K562 (cell line): Measurements from ENCODE around the gene NT5DC4. TPM values are rescaled to one million over a fixed set of nuclear protein-coding genes. Genes with fewer than 3 reads are reported as not detected.
A peak's percentile ranks its signal among the peaks of the same experiment; 100 is the strongest.

Experiments used
- ATAC-seq: fragments of 200-7000 bp; cut with Tn5 transposase; 3 replicates; pipeline ENCODE4 v1.9.1; 2020; ENCODE audit warnings: moderate library complexity
- BruUV-seq: library from RNA; stranded (reverse); fragments of 400-500 nt; replicated peaks from 2 replicates; lab custom pipeline; 2021; lab: Mats Ljungman, UMichigan
- CTCF ChIA-PET: fragments of 300-600 bp; formaldehyde crosslinking; extraction: SDS; loops from one replicate; lab custom pipeline; 2021; ENCODE audit warnings: low intra/inter-chr PET ratio; lab: Yijun Ruan, JAX
- POLR2A ChIA-PET: fragments of 300-600, 350-650 bp; sonication (Branson Sonifier 250); formaldehyde crosslinking; extraction: SDS; loops from one replicate; lab custom pipeline; 2021; ENCODE audit warnings: antibody characterized with exemption, inconsistent platforms; lab: Yijun Ruan, JAX
- DNase-seq, 4 experiments: peaks; one replicate each; pipeline versions ENCODE4 v3.0.0 to v3.0.0-alpha.2; 2011 to 2018; ENCODE audit warnings: low spot score in 3 of 4, mixed read lengths in 3 of 4; ENCODE audit errors: extremely low read depth in 1 of 4
- FAIRE-seq: peaks from 2 replicates; lab custom pipeline; 2011; peaks lifted over from hg19 to GRCh38; lab: Jason Lieb, UNC
- H2AFZ ChIP-seq: 2 replicates; pipeline ENCODE4 v1.6.0; 2011; ENCODE audit warnings: low read depth, low read length, control low read depth, inconsistent platforms
- H3K27ac ChIP-seq: fragments of 200-600 bp; 3 replicates; pipeline ENCODE4 v1.8.0; 2011; ENCODE audit warnings: low read depth, mild to moderate bottlenecking, control low read depth, inconsistent platforms, low read length, moderate library complexity, mixed read lengths; ENCODE audit errors: extremely low read depth
- H3K27me3 ChIP-seq, 2 experiments: fragments of 300-600 bp in 1 of 2; 2 replicates in 1 of 2; 3 replicates in 1 of 2; pipeline versions ENCODE4 v1.6.0 to v1.8.0; 2011; ENCODE audit warnings: inconsistent platforms in 2 of 2, low read length in 2 of 2, mild to moderate bottlenecking in 1 of 2, mixed read lengths in 1 of 2, moderate library complexity in 1 of 2; ENCODE audit not compliant: control insufficient read depth in 2 of 2, insufficient read depth in 2 of 2
- H3K36me3 ChIP-seq: fragments of 300-600 bp; 3 replicates; pipeline ENCODE4 v1.8.0; 2011; ENCODE audit warnings: mild to moderate bottlenecking, low read length, inconsistent platforms; ENCODE audit not compliant: control insufficient read depth, insufficient read depth
- H3K4me1 ChIP-seq, 2 experiments: fragments of 200-600 bp in 1 of 2; replicated peaks in 1 of 2; 2 replicates in 1 of 2; 3 replicates in 1 of 2; pipeline versions ENCODE4 v1.5.1 to v1.8.0; 2011; ENCODE audit warnings: inconsistent platforms in 2 of 2, low read length in 2 of 2, mild to moderate bottlenecking in 1 of 2, mixed read lengths in 1 of 2, moderate library complexity in 1 of 2; ENCODE audit not compliant: control insufficient read depth in 2 of 2, insufficient read depth in 2 of 2
- H3K4me2 ChIP-seq: 2 replicates; pipeline ENCODE4 v1.6.1; 2011; ENCODE audit warnings: low read length, control low read depth, inconsistent platforms, mixed read lengths; ENCODE audit not compliant: insufficient read depth
- H3K4me3 ChIP-seq: fragments of 200-600 bp; sonication (generic), shearing (Covaris generic); 2 replicates; pipeline ENCODE4 v1.5.1; 2016; ENCODE audit warnings: control low read depth, inconsistent platforms
- H3K79me2 ChIP-seq: fragments of 200-600 bp; 3 replicates; pipeline ENCODE4 v1.8.0; 2011; ENCODE audit warnings: low read length, inconsistent platforms; ENCODE audit not compliant: control insufficient read depth, insufficient read depth
- H3K9ac ChIP-seq, 2 experiments: 2 replicates each; pipeline versions ENCODE4 v1.6.0 to v1.6.1; 2011; ENCODE audit warnings: low read depth in 2 of 2, low read length in 2 of 2, control low read depth in 1 of 2, inconsistent platforms in 1 of 2, mild to moderate bottlenecking in 1 of 2, mixed read lengths in 1 of 2; ENCODE audit not compliant: insufficient read depth in 1 of 2
- H3K9me1 ChIP-seq: one replicate; pipeline ENCODE4 v1.6.0; 2011; ENCODE audit warnings: inconsistent platforms, mild to moderate bottlenecking, low read length, moderate library complexity; ENCODE audit not compliant: control insufficient read depth, insufficient read depth
- H3K9me3 ChIP-seq: replicated peaks from 2 replicates; pipeline ENCODE4 v1.5.1; 2011; ENCODE audit warnings: low read depth, low read length, inconsistent platforms; ENCODE audit not compliant: control insufficient read depth, insufficient read depth
- H4K20me1 ChIP-seq: replicated peaks from 2 replicates; pipeline ENCODE4 v1.6.1; 2011; ENCODE audit warnings: low read length, inconsistent platforms, mixed read lengths; ENCODE audit not compliant: control insufficient read depth, insufficient read depth
- ARID1B ChIP-seq: fragments of 450-650 bp; IDR thresholded peaks from 2 replicates; pipeline ENCODE4 v1.6.1; 2016; ENCODE audit warnings: antibody characterized with exemption, mild to moderate bottlenecking, inconsistent platforms
- ATF7 ChIP-seq: fragments of 450-650 bp; IDR thresholded peaks from 2 replicates; pipeline ENCODE4 v1.7.1; 2014; ENCODE audit warnings: mild to moderate bottlenecking, moderate library complexity
- CLOCK ChIP-seq: fragments of 250-450 bp; sonication (Bioruptor Pico); IDR thresholded peaks from 2 replicates; pipeline ENCODE4 v1.4.0; 2020; ENCODE audit warnings: mild to moderate bottlenecking, moderate library complexity, borderline replicate concordance
- ZBTB1 ChIP-seq: sonication (generic); formaldehyde crosslinking; IDR thresholded peaks from 2 replicates; pipeline ENCODE4 v1.8.1; 2023; ENCODE audit warnings: missing genetic modification reagents, low read depth, mild to moderate bottlenecking, borderline replicate concordance
- WGBS: fragments of 100-300 bp; shearing (Covaris generic); methylation state at CpG from one replicate; pipeline ENCODE4 v1.1.6; 2016; ENCODE audit warnings: low coverage, mixed read lengths; ENCODE audit not compliant: insufficient coverage; ENCODE audit errors: missing lambda C conversion rate; 5-methylcytosine and 5-hydroxymethylcytosine counted together
- in situ Hi-C: fragments of 300-500 bp; cut with MboI; formaldehyde crosslinking; loops from 4 replicates; pipeline ENCODE4 v1.15.0; 2018; ENCODE audit warnings: inconsistent platforms, mixed read lengths
- intact Hi-C: fragments of 100-400 bp; cut with micrococcal nuclease; formaldehyde crosslinking; loops from 2 replicates; pipeline ENCODE4 v1.14.2; 2022
- polyA plus RNA-seq, 8 experiments: library from polyadenylated mRNA; depleted of rRNA in 4 of 8; stranded (reverse) in 5 of 8; unstranded in 3 of 8; fragments of >200 nt; fragmentation: Nextera tagmentation in 2 of 8; fragmentation: Illumina TruSeq in 1 of 8; extraction: Ambion mirVana in 2 of 8; extraction: Trizol in 1 of 8; gene quantifications; 2 replicates each; pipeline versions ENCODE4 v1.2.1 to v1.2.3, GENCODE V29; 2011 to 2014; ENCODE audit warnings: inconsistent platforms in 1 of 8, missing spikeins in 1 of 8
- total RNA-seq, 7 experiments: library from RNA; depleted of rRNA in 6 of 7; stranded (reverse); fragments of >200 nt in 6 of 7; fragmentation: Illumina TruSeq in 2 of 7; extraction: Trizol in 2 of 7; gene quantifications; 2 replicates each; pipeline versions ENCODE4 v1.2.1 to v1.2.3, GENCODE V29; 2011 to 2021; ENCODE audit warnings: low replicate concordance in 1 of 7
- TF ChIP-seq, protein P1 (sequence below): fragments of 450-650 bp; IDR thresholded peaks from 2 replicates; pipeline ENCODE4 v1.6.1; 2018; ENCODE audit not compliant: partially characterized antibody

Gene NT5DC4
- total and polyA plus RNA-seq, 9 of the 15 experiments (the other 6 are each of a cell fraction or from before 2014, with no cell fraction given): 0.44 to 6.9 (median 2.5) TPM

DNA sequence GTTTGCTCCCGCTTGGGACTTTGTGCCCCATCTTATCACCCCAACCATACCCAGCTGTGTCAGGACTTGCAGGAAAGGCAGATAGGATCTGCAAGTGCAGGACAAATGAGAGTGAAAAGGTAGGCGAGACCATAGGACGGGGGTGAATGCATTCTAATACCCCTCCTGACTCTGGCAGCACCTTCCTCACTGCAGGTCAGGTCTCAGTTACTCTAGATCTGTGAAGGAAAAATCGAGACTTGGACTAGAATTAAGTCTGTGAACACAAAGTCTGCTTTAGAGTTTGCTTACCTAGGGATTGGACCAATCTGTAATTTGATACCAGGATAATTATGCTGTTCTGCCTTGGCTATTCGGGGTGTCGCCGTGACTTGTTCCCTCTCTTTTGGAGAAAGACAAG is 19.7 kb downstream of the NT5DC4 start:
- Histone ChIP-seq H3K27me3 (no peaks in the 10 kb centered on the region), H3K4me1 (peaks cover 0 to 5% of the 10 kb centered on the region in 2 experiments; a peak in 1 of 5 replicates), H3K4me3 (no peak overlapping the region), H3K9me3 (no peaks in the 10 kb centered on the region), H3K36me3 (peaks cover 69% of the 10 kb centered on the region), H3K79me2 (no peaks in the 10 kb centered on the region), H3K9ac (peak overlapping the region in 1 of 2 experiments; percentile 20; a peak in 1 of 4 replicates), H2AFZ (no peak overlapping the region), H3K4me2 (no peak overlapping the region), H4K20me1 (no peaks in the 10 kb centered on the region), H3K9me1 (no peaks in the 10 kb centered on the region), H3K27ac (no peak overlapping the region)
- in situ Hi-C loops (no loop called here), intact Hi-C loops (no loop called here)
- CTCF ChIA-PET: no interaction called here
- POLR2A ChIA-PET: interaction anchor here (0.6 to 4.2 kb wide), 10 partner anchors 8 to 668 kb away, joined by 3 to 19 read pairs (median 3); no protein-coding TSS in a partner anchor
- peak; percentile 46 for FAIRE-seq
- peak in 1 of 4 experiments; percentile 18 for DNase-seq
- peak; percentile 43 for ATAC-seq
- BruUV-seq: no TSS peak
- 44% methylated on average over 7 of the region's 7 CpGs for WGBS
- no peak for TF ChIP-seq ZBTB1 (CRISPR knock-in tag)
- 0 out of 2 replicates have a peak, but pooled peaks have one; percentile 21 for TF ChIP-seq ARID1B
- TF ChIP-seq CLOCK (CRISPR knock-in tag): no peak
- TF ChIP-seq, protein P1, sequence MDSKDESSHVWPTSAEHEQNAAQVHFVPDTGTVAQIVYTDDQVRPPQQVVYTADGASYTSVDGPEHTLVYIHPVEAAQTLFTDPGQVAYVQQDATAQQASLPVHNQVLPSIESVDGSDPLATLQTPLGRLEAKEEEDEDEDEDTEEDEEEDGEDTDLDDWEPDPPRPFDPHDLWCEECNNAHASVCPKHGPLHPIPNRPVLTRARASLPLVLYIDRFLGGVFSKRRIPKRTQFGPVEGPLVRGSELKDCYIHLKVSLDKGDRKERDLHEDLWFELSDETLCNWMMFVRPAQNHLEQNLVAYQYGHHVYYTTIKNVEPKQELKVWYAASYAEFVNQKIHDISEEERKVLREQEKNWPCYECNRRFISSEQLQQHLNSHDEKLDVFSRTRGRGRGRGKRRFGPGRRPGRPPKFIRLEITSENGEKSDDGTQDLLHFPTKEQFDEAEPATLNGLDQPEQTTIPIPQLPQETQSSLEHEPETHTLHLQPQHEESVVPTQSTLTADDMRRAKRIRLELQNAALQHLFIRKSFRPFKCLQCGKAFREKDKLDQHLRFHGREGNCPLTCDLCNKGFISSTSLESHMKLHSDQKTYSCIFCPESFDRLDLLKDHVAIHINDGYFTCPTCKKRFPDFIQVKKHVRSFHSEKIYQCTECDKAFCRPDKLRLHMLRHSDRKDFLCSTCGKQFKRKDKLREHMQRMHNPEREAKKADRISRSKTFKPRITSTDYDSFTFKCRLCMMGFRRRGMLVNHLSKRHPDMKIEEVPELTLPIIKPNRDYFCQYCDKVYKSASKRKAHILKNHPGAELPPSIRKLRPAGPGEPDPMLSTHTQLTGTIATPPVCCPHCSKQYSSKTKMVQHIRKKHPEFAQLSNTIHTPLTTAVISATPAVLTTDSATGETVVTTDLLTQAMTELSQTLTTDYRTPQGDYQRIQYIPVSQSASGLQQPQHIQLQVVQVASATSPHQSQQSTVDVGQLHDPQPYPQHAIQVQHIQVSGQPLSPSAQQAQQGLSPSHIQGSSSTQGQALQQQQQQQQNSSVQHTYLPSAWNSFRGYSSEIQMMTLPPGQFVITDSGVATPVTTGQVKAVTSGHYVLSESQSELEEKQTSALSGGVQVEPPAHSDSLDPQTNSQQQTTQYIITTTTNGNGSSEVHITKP: peak; percentile 94
- TF ChIP-seq ATF7: peak; percentile 39; the same call in 1 of the 2 replicates
